ENCODE results near the gene NOP9.
A peak's percentile ranks its signal among the peaks of the same experiment; 100 is the strongest.

Gene NOP9

GRCh38 chr14:24271134-24271833 lies 28.4 kb upstream of the NOP9 start, which contains the start of gene RABGGTA:
TSS of gene RABGGTA (minus strand) at chr14:24271597. CDS start at chr14:24271115, 482 bp downstream.
- H3K4me1 Mint-ChIP-seq: peaks cover 53% of the 10 kb centered on the region
- ATAC-seq: peak; percentile 92
- H3K4me3 Mint-ChIP-seq: peak within 1 kb of the TSS; percentile 79
- DNase-seq (ENCODE audit: low spot score in 2 of 2): peak; percentile 78 to 93
- H3K9me3 Mint-ChIP-seq: no peaks in the 10 kb centered on the region
- peaks cover 28% of the 10 kb centered on the region for H3K36me3 Mint-ChIP-seq
- H3K27ac Mint-ChIP-seq: peak within 1 kb of the TSS; percentile 91

- H3K27ac Mint-ChIP-seq: peak overlapping the region; percentile 91
- H3K9me3 Mint-ChIP-seq: no peaks in the 10 kb centered on the region
- ATAC-seq: no peak
- H3K4me1 Mint-ChIP-seq: peaks cover 48% of the 10 kb centered on the region
- peaks cover 26% of the 10 kb centered on the region for H3K36me3 Mint-ChIP-seq
- peak overlapping the region; percentile 79 for H3K4me3 Mint-ChIP-seq
- DNase-seq (ENCODE audit: low spot score in 2 of 2): no peak
These were observed 27.8 kb upstream of the NOP9 start for GRCh38 chr14:24271834-24272263.

GRCh38 chr14:24272467-24272866 lies 27.2 kb upstream of the NOP9 start:
- Mint-ChIP-seq H3K4me1 (peaks cover 48% of the 10 kb centered on the region), H3K9me3 (no peaks in the 10 kb centered on the region), H3K4me3 (peak overlapping the region; percentile 79), H3K36me3 (peaks cover 20% of the 10 kb centered on the region), H3K27ac (peak overlapping the region; percentile 91)
- ATAC-seq (no peak), DNase-seq (ENCODE audit: low spot score in 2 of 2) (no peak)

- Mint-ChIP-seq H3K27ac (peak overlapping the region; percentile 0), H3K9me3 (no peaks in the 10 kb centered on the region), H3K36me3 (peaks cover 16% of the 10 kb centered on the region), H3K4me3 (no peak overlapping the region), H3K4me1 (peaks cover 53% of the 10 kb centered on the region)
- DNase-seq (ENCODE audit: low spot score in 2 of 2) (no peak), ATAC-seq (no peak)
These were observed 26.1 kb upstream of the NOP9 start for GRCh38 chr14:24273422-24273998.

- DNase-seq (ENCODE audit: low spot score in 2 of 2) (peak; percentile 22 to 74), ATAC-seq (peak; percentile 77)
- Mint-ChIP-seq H3K4me3 (peak overlapping the region; percentile 16), H3K36me3 (peaks cover 10% of the 10 kb centered on the region), H3K27ac (peak overlapping the region; percentile 0), H3K9me3 (no peaks in the 10 kb centered on the region), H3K4me1 (peaks cover 59% of the 10 kb centered on the region)
These were observed 25.5 kb upstream of the NOP9 start for GRCh38 chr14:24274101-24274543.

GRCh38 chr14:24277071-24277470 lies 22.6 kb upstream of the NOP9 start:
- no peak for DNase-seq (ENCODE audit: low spot score in 2 of 2)
- Mint-ChIP-seq H3K9me3 (no peaks in the 10 kb centered on the region), H3K36me3 (peaks cover under 1% of the 10 kb centered on the region), H3K27ac (peak overlapping the region; percentile 67), H3K4me1 (peaks cover 52% of the 10 kb centered on the region), H3K4me3 (no peak overlapping the region)
- no peak for ATAC-seq

GRCh38 chr14:24277606-24278321 lies 21.9 kb upstream of the NOP9 start:
- H3K36me3 Mint-ChIP-seq: no peaks in the 10 kb centered on the region
- ATAC-seq: no peak
- no peaks in the 10 kb centered on the region for H3K9me3 Mint-ChIP-seq
- DNase-seq (ENCODE audit: low spot score in 2 of 2): no peak
- H3K27ac Mint-ChIP-seq: peak overlapping the region; percentile 30
- H3K4me3 Mint-ChIP-seq: no peak overlapping the region
- H3K4me1 Mint-ChIP-seq: peaks cover 45% of the 10 kb centered on the region

- Mint-ChIP-seq H3K4me3 (no peak overlapping the region), H3K9me3 (no peaks in the 10 kb centered on the region), H3K27ac (peak overlapping the region; percentile 30), H3K4me1 (peaks cover 38% of the 10 kb centered on the region), H3K36me3 (no peaks in the 10 kb centered on the region)
- ATAC-seq (no peak), DNase-seq (ENCODE audit: low spot score in 2 of 2) (no peak)
These were observed 21.2 kb upstream of the NOP9 start for GRCh38 chr14:24278424-24278823.

- ATAC-seq: peak; percentile 86
- Mint-ChIP-seq H3K4me3 (peak overlapping the region; percentile 25), H3K27ac (peak overlapping the region; percentile 69), H3K9me3 (no peaks in the 10 kb centered on the region), H3K4me1 (peaks cover 27% of the 10 kb centered on the region), H3K36me3 (no peaks in the 10 kb centered on the region)
- no peak for DNase-seq (ENCODE audit: low spot score in 2 of 2)
These were observed 20.1 kb upstream of the NOP9 start for GRCh38 chr14:24279301-24280186.

- Mint-ChIP-seq H3K9me3 (no peaks in the 10 kb centered on the region), H3K27ac (peak overlapping the region; percentile 69), H3K4me1 (peaks cover 27% of the 10 kb centered on the region), H3K4me3 (no peak overlapping the region), H3K36me3 (no peaks in the 10 kb centered on the region)
- ATAC-seq (no peak), DNase-seq (ENCODE audit: low spot score in 2 of 2) (no peak)
These were observed 18.7 kb upstream of the NOP9 start for GRCh38 chr14:24280797-24281460.

- ATAC-seq: no peak
- Mint-ChIP-seq H3K36me3 (no peaks in the 10 kb centered on the region), H3K4me3 (no peak overlapping the region), H3K4me1 (peaks cover 31% of the 10 kb centered on the region), H3K27ac (peak overlapping the region; percentile 69), H3K9me3 (no peaks in the 10 kb centered on the region)
- no peak for DNase-seq (ENCODE audit: low spot score in 2 of 2)
These were observed 18.0 kb upstream of the NOP9 start for GRCh38 chr14:24281636-24282035.

GRCh38 chr14:24282736-24283135 lies 16.9 kb upstream of the NOP9 start:
- Mint-ChIP-seq H3K36me3 (no peaks in the 10 kb centered on the region), H3K4me3 (no peak overlapping the region), H3K4me1 (peaks cover 24% of the 10 kb centered on the region), H3K27ac (peak overlapping the region; percentile 41), H3K9me3 (no peaks in the 10 kb centered on the region)
- no peak for DNase-seq (ENCODE audit: low spot score in 2 of 2)
- no peak for ATAC-seq

GRCh38 chr14:24283796-24284460 lies 15.7 kb upstream of the NOP9 start:
- H3K36me3 Mint-ChIP-seq: no peaks in the 10 kb centered on the region
- ATAC-seq (no peak), DNase-seq (ENCODE audit: low spot score in 2 of 2) (no peak)
- H3K4me3 Mint-ChIP-seq: no peak overlapping the region
- H3K27ac Mint-ChIP-seq: no peak overlapping the region
- H3K4me1 Mint-ChIP-seq: peaks cover 15% of the 10 kb centered on the region
- no peaks in the 10 kb centered on the region for H3K9me3 Mint-ChIP-seq

GRCh38 chr14:24284501-24285035 lies 15.1 kb upstream of the NOP9 start:
- Mint-ChIP-seq H3K4me3 (no peak overlapping the region), H3K4me1 (peaks cover 12% of the 10 kb centered on the region), H3K36me3 (peaks cover under 1% of the 10 kb centered on the region), H3K27ac (no peak overlapping the region), H3K9me3 (no peaks in the 10 kb centered on the region)
- DNase-seq (ENCODE audit: low spot score in 2 of 2): no peak
- ATAC-seq: no peak

Data from stimulated activated effector memory CD8-positive, alpha-beta T cell treated with anti-CD3 and anti-CD28 coated beads, Interleukin-12 subunit alpha, Interleukin-12 subunit beta, amount 100 ng/mL, for 72 hours (primary cell).